PFSK-1 (cell line): Measurements from ENCODE around the gene ELMO1.

ENCODE experiments used
- FOXP2 ChIP-seq: optimal IDR thresholded peaks from 2 replicates; pipeline ENCODE3; 2011; ENCODE audit warnings: borderline replicate concordance, control low read depth, inconsistent platforms; ENCODE audit not compliant: insufficient read depth; ENCODE audit errors: extremely low read length, extremely low read depth
- POLR2AphosphoS5 ChIP-seq: IDR thresholded peaks from 2 replicates; pipeline ENCODE4 v1.6.1; 2012; ENCODE audit warnings: low read depth, mild to moderate bottlenecking, control low read depth, low read length, moderate library complexity
- SIN3A ChIP-seq: IDR thresholded peaks from 2 replicates; pipeline ENCODE4 v1.6.1; 2012; ENCODE audit warnings: mild to moderate bottlenecking, low read length, moderate library complexity, borderline replicate concordance; ENCODE audit not compliant: insufficient read depth
- TAF1 ChIP-seq: IDR thresholded peaks from 2 replicates; pipeline ENCODE4 v1.6.1; 2012; ENCODE audit warnings: low read length, control low read depth, borderline replicate concordance; ENCODE audit not compliant: insufficient read depth
- TF ChIP-seq, protein P1 (sequence below), 2 experiments: IDR thresholded peaks; 2 replicates each; pipeline versions ENCODE4 v1.6.1 to v1.8.0; 2011 to 2012; ENCODE audit warnings: low read depth in 2 of 2, low read length in 2 of 2, control low read depth in 1 of 2, inconsistent platforms in 1 of 2, mild to moderate bottlenecking in 1 of 2, moderate library complexity in 1 of 2; ENCODE audit not compliant: insufficient read depth in 1 of 2

The ELMO1 gene

DNA sequence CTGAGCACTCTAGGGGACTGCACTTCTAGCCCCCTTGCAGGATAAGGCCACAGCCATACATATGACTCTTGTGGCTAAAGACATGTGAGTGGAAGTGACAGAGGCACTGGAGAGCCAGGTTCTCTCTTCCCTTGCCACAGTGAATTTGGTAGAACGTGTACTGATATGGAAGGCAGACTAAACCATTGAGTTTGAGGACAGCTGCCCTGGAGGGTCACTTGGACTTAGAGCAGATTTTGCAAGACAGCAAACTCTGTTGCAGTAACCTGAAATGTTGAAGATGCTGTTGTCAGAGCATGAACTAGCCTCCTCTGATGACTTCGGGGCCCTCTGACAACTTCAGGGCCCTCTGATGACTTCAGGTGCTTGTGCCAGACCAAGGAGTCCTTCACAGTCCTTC is 85.9 kb downstream of the ELMO1 start:
- TF ChIP-seq FOXP2, result no peak

DNA sequence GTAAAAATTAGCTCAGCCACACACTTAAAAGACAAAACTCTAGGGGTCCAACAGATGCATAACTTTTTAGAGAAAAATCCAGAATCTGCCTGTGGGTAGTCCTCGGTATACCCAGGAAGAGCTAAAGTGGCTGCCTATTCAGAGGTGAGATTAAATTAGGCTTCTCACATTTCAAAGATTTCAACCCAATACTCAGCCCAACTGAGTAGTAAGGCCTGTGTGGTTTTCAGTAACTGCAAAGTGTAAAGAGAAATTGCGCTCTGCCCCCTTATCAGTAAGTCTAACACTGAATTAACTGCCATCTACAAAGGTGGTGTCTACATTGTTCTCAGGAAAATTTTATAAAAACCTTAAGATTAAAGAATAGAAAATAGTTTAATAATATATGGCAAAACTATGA is 88.2 kb downstream of the ELMO1 start:
- TF ChIP-seq, protein P1, sequence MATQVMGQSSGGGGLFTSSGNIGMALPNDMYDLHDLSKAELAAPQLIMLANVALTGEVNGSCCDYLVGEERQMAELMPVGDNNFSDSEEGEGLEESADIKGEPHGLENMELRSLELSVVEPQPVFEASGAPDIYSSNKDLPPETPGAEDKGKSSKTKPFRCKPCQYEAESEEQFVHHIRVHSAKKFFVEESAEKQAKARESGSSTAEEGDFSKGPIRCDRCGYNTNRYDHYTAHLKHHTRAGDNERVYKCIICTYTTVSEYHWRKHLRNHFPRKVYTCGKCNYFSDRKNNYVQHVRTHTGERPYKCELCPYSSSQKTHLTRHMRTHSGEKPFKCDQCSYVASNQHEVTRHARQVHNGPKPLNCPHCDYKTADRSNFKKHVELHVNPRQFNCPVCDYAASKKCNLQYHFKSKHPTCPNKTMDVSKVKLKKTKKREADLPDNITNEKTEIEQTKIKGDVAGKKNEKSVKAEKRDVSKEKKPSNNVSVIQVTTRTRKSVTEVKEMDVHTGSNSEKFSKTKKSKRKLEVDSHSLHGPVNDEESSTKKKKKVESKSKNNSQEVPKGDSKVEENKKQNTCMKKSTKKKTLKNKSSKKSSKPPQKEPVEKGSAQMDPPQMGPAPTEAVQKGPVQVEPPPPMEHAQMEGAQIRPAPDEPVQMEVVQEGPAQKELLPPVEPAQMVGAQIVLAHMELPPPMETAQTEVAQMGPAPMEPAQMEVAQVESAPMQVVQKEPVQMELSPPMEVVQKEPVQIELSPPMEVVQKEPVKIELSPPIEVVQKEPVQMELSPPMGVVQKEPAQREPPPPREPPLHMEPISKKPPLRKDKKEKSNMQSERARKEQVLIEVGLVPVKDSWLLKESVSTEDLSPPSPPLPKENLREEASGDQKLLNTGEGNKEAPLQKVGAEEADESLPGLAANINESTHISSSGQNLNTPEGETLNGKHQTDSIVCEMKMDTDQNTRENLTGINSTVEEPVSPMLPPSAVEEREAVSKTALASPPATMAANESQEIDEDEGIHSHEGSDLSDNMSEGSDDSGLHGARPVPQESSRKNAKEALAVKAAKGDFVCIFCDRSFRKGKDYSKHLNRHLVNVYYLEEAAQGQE (IDR thresholded peaks at IDR 0.05; ENCODE audit: insufficient read depth in 1 of 2, low read depth in 2 of 2, low read length in 2 of 2), result no peak
- no peak for TF ChIP-seq FOXP2
- no peak for TF ChIP-seq POLR2AphosphoS5
- TF ChIP-seq TAF1, result no peak
- no peak for TF ChIP-seq SIN3A

DNA sequence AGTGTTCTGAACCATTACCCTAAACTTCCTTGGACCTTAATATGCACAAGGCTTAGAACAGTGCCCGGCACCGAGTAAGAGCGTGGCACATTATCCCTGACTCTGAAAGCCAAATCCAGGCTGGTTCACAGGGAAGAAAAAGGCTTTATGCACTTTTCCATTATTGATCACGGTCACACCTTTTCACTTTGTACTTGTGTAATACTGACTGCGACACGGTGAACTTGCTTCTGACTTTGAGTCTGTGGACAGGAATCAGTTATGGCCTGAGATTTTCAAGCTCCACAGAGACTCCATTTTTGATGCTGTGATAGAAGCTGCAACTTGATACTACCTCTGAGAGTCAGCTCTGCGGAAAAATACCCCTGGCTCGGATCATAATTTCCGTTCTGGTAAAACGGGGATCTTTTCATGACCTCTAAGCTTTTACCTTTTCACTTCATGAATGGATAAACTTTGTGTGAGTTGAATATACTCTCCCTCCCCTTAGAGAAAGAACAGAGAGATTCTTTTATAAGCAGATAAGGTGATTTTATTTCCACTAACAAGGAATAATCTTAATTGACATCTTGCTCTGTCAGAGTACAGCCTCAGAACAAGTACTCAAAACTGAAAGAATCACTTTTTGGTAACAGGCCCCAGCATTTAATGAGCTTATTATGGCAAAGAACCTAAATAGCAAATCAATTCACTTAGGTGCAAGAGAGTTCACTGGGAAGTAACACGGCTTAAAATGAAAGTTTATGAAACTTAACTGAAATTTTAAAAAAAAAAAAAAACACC is 88.8 kb downstream of the ELMO1 start:
- no peak for TF ChIP-seq SIN3A
- TF ChIP-seq TAF1, result no peak
- TF ChIP-seq FOXP2, result no peak
- TF ChIP-seq, protein P1 (IDR thresholded peaks at IDR 0.05; ENCODE audit: insufficient read depth in 1 of 2, low read depth in 2 of 2, low read length in 2 of 2), result no peak
- no peak for TF ChIP-seq POLR2AphosphoS5

DNA sequence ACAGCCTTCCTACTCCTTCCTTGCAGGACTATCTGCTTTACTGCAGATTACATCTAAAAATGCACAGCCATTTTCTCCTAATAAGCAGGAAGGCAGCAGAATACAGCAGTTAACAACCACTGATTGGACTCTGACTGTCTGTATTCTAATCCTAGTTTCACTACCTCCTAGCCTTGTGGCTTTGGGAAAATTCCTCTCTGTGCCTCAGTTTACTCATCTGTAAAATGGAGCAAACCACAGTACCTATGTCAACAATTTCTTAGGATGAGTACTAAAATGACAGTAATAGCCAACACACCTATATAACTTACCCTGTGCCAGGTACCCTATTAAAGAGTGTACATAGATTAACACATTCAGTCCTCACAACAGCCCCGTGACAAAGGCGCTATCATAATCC is 89.5 kb downstream of the ELMO1 start:
- TF ChIP-seq SIN3A, result no peak
- TF ChIP-seq FOXP2, result no peak
- TF ChIP-seq, protein P1 (IDR thresholded peaks at IDR 0.05; ENCODE audit: insufficient read depth in 1 of 2, low read depth in 2 of 2, low read length in 2 of 2), result no peak
- no peak for TF ChIP-seq TAF1
- no peak for TF ChIP-seq POLR2AphosphoS5

DNA sequence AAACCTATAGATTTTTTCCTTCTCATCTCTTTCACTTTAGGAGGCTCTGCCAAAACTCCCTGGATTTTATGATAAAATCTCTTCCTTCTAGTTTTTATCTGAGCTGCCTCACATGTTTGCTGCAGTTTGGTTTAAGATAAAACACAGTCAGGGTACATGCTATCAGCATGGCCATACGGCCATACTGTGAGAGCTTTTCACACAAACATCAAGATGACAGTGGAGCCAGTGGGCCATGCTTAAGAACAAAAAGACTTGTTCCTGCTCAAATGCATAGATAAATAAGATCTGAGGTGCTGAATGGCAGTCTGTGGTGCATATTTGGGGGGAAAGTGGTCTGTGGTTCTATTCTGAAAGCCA is 91.0 kb downstream of the ELMO1 start:
- no peak for TF ChIP-seq FOXP2
- no peak for TF ChIP-seq TAF1
- no peak for TF ChIP-seq SIN3A
- TF ChIP-seq, protein P1 (IDR thresholded peaks at IDR 0.05; ENCODE audit: insufficient read depth in 1 of 2, low read depth in 2 of 2, low read length in 2 of 2), result no peak
- no peak for TF ChIP-seq POLR2AphosphoS5
